GM12872 (cell line): ENCODE data around the gene LDLRAP1.

Experiments used
- TF ChIP-seq, protein P1 (sequence below): IDR thresholded peaks from 3 replicates; pipeline ENCODE4 v1.5.1; 2011; ENCODE audit warnings: low read depth, mild to moderate bottlenecking, low read length, moderate library complexity; ENCODE audit not compliant: insufficient read depth

LDLRAP1 gene

DNA sequence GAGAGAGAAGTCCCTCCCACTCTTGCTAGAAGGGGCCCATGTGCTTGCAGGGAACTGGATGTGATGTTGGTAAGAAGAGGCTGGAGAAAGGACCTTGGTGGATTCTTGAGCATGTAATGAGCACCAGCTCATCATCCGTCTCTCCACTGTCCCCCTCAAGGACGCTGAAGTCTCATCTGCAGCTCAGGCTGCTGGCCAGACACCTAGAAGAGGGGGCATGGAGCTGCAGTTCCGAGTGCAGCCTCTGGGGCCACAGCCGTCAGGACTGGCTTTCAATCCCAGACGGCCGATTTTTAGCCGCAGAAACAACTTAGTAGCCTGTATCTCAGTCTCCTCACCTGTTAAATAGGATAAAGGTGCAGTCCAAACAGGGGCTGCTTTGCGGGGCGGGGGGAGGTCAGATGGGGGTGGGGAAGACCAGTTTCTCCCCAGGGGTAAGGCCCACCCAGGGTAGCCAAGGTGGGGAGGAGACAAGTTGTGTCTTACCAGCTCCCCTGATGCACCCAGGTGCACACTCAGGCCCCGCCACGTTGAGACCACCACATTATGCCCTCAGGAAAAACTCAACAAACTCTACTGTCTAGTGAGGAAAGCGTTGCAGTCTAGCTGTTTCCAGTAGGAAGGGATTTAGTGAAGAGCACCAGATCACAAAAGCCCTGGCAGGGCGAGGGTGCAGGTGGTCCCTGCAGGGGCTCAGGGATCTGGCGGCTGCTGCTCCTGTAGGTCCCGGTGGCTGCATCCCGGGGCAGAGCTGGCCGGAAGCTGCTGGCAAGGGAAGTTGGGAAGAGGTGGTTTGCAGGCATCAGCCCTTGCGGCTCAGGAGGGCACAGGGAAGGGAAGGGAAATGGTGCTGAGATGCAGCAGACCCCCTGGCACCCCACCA, 29.5 kb downstream of the LDLRAP1 start:
- TF ChIP-seq, protein P1, sequence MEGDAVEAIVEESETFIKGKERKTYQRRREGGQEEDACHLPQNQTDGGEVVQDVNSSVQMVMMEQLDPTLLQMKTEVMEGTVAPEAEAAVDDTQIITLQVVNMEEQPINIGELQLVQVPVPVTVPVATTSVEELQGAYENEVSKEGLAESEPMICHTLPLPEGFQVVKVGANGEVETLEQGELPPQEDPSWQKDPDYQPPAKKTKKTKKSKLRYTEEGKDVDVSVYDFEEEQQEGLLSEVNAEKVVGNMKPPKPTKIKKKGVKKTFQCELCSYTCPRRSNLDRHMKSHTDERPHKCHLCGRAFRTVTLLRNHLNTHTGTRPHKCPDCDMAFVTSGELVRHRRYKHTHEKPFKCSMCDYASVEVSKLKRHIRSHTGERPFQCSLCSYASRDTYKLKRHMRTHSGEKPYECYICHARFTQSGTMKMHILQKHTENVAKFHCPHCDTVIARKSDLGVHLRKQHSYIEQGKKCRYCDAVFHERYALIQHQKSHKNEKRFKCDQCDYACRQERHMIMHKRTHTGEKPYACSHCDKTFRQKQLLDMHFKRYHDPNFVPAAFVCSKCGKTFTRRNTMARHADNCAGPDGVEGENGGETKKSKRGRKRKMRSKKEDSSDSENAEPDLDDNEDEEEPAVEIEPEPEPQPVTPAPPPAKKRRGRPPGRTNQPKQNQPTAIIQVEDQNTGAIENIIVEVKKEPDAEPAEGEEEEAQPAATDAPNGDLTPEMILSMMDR: peak; percentile 84

DNA sequence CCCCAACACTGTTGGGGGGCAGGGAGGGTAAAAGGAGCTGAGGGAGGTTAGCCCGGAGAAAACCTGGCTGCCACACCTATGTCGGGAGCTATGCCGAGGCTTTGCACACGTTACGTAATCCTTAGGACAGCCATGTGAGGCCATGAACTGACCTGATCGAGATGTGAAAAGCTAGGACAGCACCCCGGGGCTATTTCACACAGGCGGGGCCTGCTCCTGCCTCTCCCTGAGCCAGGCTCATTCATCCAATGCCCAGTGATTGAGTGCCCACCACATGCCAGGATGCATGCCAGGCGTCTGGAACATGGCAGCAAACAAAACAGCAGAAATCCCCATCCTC, 30.2 kb downstream of the LDLRAP1 start:
- TF ChIP-seq, protein P1: no peak

DNA sequence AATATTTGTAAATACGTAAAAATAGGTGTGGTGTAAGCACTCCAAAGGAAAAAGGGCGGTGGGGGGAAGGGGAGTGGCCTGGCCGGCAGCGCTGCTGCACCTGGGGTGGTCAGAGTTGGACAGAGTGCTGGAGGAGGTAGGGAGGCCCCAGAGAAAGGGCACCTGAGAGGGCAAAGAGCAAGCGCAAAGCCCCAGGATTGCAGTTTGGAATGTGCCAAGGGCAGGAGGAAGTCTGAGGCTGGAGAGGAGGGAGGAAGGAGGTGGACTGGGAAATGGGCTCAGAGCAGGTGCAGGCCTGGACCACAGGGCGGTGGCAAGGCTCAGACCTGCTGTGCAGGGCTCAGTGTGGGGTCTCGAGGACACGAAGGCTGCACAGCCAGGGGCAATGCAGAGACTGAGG, 30.6 kb downstream of the LDLRAP1 start:
- TF ChIP-seq, protein P1: no peak

DNA sequence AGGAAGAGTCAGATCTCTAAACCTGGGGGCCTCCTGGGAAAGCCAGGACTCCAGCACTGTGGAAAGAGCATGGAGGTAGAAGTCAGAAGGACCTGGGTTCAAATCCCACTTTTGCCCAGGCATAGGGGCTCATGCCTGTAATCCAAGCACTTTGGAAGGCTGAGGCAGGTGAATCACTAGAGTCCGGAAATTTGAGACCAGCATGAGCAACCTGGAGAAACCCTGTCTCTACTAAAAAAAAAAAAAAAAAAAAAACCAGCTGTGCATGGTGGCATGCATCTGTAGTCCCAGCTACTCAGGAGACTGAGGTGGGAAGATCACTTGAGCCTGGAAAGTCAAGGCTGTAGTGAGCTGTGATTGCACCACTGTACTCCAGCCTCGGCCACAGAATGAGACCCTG, 31.8 kb downstream of the LDLRAP1 start:
- TF ChIP-seq, protein P1: no peak

DNA sequence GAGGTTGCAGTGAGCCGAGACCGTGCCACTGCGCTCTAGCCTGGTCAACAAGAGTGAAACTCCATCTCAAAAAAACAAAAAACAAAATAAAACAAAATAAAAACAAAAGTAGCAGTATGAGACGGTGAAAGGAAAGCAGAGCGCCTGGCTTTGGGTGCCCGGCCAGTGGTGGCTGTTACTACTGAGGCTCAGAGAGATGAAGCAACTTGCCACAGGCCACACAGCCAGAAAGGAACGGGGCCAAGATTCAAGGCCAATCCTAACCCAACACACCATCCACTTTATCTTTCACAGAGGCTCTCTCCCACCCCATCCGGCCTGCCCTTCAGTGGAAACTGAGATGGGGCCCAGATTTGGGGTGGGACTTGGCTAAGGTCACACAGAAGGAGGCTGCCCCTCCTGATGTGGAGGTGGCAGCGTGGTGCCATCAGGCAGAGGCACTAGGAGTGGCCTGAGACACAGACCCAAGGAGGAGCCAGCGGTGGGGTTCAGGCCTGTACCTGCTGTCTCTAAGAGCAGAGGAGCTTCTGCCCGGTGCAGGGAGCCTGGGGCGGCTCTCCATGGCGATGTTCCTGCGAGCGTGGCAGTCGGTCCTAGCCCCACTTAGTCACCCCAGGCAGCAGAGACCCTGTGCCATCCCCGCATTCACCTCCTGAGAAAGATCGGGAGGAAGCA, 33.2 kb downstream of the LDLRAP1 start:
- TF ChIP-seq, protein P1: no peak

DNA sequence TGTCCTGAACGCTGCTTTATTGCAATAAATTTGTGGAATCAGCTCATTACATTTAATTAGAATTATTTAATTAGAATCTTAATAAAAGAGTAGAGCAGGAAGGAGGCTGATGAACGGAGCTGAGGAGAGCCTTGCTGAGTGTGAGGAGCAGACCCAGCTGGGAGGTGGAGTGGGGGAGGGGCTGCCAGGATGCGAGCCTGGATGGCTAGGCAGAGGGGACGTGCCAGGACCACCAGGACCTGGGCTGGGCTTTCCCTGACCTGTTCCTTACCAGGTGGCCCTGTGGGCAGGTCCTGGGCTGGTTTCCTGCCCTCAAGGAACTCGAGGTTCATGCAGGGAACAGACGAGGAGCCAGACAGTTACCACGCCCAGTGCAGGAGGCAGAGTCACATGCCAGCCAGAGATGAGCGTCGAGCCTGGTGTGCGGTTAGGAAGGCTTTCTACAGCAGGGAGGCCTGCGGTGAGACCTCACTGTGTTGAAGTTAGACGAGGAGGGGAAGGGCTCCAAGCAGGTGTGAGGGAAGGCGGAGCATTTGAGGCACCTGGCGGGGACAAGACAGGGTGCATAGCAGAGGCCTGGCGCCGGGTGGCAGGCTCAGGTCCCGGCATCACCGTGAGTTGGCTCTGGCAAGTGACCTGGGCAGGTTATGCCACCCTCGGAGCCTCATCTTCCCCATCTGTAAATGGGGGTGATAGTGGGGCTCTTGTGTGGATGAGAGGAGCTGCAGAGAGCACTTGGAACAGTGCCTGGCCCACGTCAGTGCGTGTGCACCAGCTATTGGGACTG, 33.9 kb downstream of the LDLRAP1 start:
- TF ChIP-seq, protein P1: no peak
